ENCODE data around the gene ZNF263. TPM values are rescaled to one million over a fixed set of nuclear protein-coding genes. Genes with fewer than 3 reads are reported as not detected.
A peak's percentile ranks its signal among the peaks of the same experiment; 100 is the strongest.

ZNF263 gene
- total and polyA plus RNA-seq, 9 of the 15 experiments (the other 6 are each of a cell fraction or from before 2014, with no cell fraction given), result 4.6 to 48.3 (median 31.8) TPM

DNA sequence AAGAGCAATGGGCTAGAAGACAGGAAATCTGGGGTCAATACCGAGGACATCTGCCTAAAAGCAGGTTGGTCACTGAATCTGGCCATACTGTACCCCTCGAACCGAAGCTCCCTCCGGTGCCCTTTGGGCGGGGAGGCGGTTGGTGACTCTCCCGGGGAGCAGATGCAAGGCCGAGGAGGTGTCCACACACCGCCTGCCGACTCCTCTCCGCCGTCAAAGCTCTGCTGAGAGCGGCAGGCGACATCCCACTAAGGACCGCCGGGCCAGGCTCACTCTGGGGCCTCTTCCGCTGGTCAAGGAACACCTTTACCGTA is 48.8 kb upstream of the ZNF263 start:
- POLR2A ChIA-PET, result interaction anchor here (0.5 to 1.0 kb wide), 6 partner anchors 9 to 1136 kb away, joined by 3 to 4 read pairs (median 3); no protein-coding TSS in a partner anchor
- Histone ChIP-seq H3K27ac (ENCODE audit: extremely low read depth, low read depth, low read length) (peak overlapping the region; percentile 92), H3K4me3 (peak overlapping the region; percentile 74), H3K9me3 (replicated peaks; ENCODE audit: control insufficient read depth, insufficient read depth, low read depth, low read length) (peaks cover 4% of the 10 kb centered on the region; the same call in 1 of the 2 replicates), H3K4me1 (replicated peaks in 1 of 2; ENCODE audit: control insufficient read depth in 2 of 2, insufficient read depth in 2 of 2, low read length in 2 of 2) (peaks cover 6 to 12% of the 10 kb centered on the region in 2 experiments; a peak in 4 of 5 replicates), H3K9me1 (ENCODE audit: control insufficient read depth, insufficient read depth, low read length) (no peaks in the 10 kb centered on the region), H3K27me3 (ENCODE audit: control insufficient read depth in 2 of 2, insufficient read depth in 2 of 2, low read length in 2 of 2) (no peaks in the 10 kb centered on the region), H3K9ac (ENCODE audit: insufficient read depth in 1 of 2, low read depth in 2 of 2, low read length in 2 of 2) (peak overlapping the region; percentile 88 to 98), H3K4me2 (ENCODE audit: insufficient read depth, low read length) (peak overlapping the region; percentile 95), H3K79me2 (ENCODE audit: control insufficient read depth, insufficient read depth, low read length) (peaks cover 16% of the 10 kb centered on the region), H4K20me1 (replicated peaks; ENCODE audit: control insufficient read depth, insufficient read depth, low read length) (no peaks in the 10 kb centered on the region), H3K36me3 (ENCODE audit: control insufficient read depth, insufficient read depth, low read length) (peaks cover 39% of the 10 kb centered on the region), H2AFZ (ENCODE audit: low read depth, low read length) (peak overlapping the region; percentile 100)
- FAIRE-seq (peak; percentile 35), ATAC-seq (no peak), DNase-seq (ENCODE audit: extremely low read depth in 1 of 4, low spot score in 3 of 4) (no peak)
- TF ChIP-seq DACH1 (IDR thresholded peaks at IDR 0.05; ENCODE audit: partially characterized antibody), result no peak
- TF ChIP-seq, protein P1, sequence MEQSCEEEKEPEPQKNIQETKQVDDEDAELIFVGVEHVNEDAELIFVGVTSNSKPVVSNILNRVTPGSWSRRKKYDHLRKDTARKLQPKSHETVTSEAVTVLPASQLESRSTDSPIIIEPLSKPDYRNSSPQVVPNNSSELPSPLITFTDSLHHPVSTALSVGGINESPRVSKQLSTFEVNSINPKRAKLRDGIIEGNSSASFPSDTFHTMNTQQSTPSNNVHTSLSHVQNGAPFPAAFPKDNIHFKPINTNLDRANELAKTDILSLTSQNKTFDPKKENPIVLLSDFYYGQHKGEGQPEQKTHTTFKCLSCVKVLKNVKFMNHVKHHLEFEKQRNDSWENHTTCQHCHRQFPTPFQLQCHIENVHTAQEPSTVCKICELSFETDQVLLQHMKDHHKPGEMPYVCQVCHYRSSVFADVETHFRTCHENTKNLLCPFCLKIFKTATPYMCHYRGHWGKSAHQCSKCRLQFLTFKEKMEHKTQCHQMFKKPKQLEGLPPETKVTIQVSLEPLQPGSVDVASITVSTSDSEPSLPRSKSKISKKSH (CRISPR knock-in tag; IDR thresholded peaks at IDR 0.05), result peak; percentile 46; the same call in 1 of the 2 replicates
- no peak for TF ChIP-seq ZNF561 (CRISPR knock-in tag; conservative IDR thresholded peaks at IDR 0.05)
- TF ChIP-seq CBX3 (IDR thresholded peaks at IDR 0.05; ENCODE audit: borderline replicate concordance in 1 of 2, low read length in 2 of 2), result 0 out of 3 replicates have a peak, but pooled peaks of 1 of the 2 experiments have one; percentile 4
- no peak for TF ChIP-seq RBM17 (IDR thresholded peaks at IDR 0.05; ENCODE audit: borderline replicate concordance, low read depth, low read length)
- TF ChIP-seq CC2D1A (IDR thresholded peaks at IDR 0.05), result no peak
- TF ChIP-seq DIDO1 (tag; IDR thresholded peaks at IDR 0.05; ENCODE audit: low read depth), result no peak
- TF ChIP-seq YY1 (IDR thresholded peaks at IDR 0.05; ENCODE audit: borderline replicate concordance in 1 of 3, control insufficient read depth in 1 of 3, extremely low read depth in 1 of 3, insufficient read depth in 3 of 3, insufficient read length in 1 of 3, insufficient replicate concordance in 2 of 3, low read depth in 1 of 3, low read length in 2 of 3), result no peak
- TF ChIP-seq ARID3B (CRISPR knock-in tag; IDR thresholded peaks at IDR 0.05; ENCODE audit: borderline replicate concordance), result no peak
- 0 out of 2 replicates have a peak, but pooled peaks have one; percentile 9 for TF ChIP-seq SMARCE1 (IDR thresholded peaks at IDR 0.05)
- no peak for TF ChIP-seq MEF2A (IDR thresholded peaks at IDR 0.05; ENCODE audit: control insufficient read depth, low read depth, low read length)
- 0 out of 2 replicates have a peak, but pooled peaks have one; percentile 5 for TF ChIP-seq ZNF232 (CRISPR knock-in tag; IDR thresholded peaks at IDR 0.05)
- TF ChIP-seq SETDB1 (IDR thresholded peaks at IDR 0.05; ENCODE audit: low read length), result no peak
- no TSS peak for BruUV-seq (replicated peaks)
- in situ Hi-C loops (cut with MboI) (no loop called here), intact Hi-C loops (cut with micrococcal nuclease) (no loop called here)
- CTCF ChIA-PET (ENCODE audit: low intra/inter-chr PET ratio), result no interaction called here
- 5% methylated on average over 18 of the region's 18 CpGs for WGBS (ENCODE audit: insufficient coverage, low coverage, missing lambda C conversion rate)
